Measurements from ENCODE around the gene IGSF9. TPM values are rescaled to one million over a fixed set of nuclear protein-coding genes. Genes with fewer than 3 reads are reported as not detected.
A peak's percentile ranks its signal among the peaks of the same experiment; 100 is the strongest.

IGSF9 gene
- total and polyA plus RNA-seq, 2 of the 4 experiments (the other 2 are of a cell fraction): 0.05 TPM; not detected in 1

DNA sequence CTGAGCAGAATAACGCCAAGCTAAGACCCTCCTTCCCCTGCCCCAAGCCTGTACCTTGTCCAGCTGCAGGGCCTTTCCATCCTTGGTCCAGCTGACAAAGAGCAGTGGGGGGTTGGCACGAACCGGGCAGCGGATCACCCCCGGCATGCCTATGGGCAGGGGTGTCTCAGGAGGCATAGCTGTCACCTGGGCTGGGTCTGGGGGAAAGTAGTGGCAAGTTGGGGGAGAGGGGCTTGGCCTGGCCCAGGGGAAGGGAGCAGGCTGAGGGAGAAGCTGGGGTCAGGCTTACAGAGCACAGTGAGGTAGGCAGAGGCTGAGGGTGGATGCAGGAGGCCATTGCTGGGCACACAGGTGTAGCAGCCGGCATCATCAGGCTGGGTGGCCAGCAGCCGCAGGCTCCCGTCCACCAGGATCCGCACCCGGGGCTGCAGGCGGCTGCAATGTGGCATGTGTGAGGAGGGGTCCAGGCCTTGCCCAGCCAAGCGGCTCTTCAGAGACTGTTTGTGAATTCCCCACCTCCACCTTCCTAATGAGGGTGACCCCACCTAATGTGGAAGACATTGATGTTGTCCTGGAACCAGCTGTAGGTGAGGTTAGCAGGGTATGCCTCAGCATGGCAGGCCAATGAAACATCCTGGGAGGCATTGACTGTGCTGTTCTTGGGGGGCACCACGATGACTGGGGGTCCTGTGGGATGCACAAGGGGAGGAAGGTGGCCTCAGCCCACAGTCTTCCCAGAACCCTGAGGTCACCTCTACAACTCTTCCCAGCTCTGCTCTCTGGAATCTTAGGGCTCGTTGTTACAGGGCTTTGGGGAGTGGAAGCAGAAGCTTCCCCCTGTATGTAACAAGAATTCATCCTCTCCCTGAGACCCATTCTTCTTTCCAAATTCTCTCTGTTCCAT lies 11.0 kb downstream of the IGSF9 start:
- DNase-seq (no peak), ATAC-seq (ENCODE audit: low read depth) (no peak)
- no CpG with 5 or more reads among the region's 14 CpGs for WGBS, 2 experiments (ENCODE audit: extremely low coverage in 2 of 2, insufficient read length in 1 of 2)
- Histone ChIP-seq H2BK20ac (ENCODE audit: low read depth, low read length) (no peak overlapping the region), H3K9me1 (ENCODE audit: insufficient read depth, low read length) (no peaks in the 10 kb centered on the region), H4K8ac (ENCODE audit: low read depth in 2 of 2, low read length in 2 of 2) (no peak overlapping the region), H3K18ac (ENCODE audit: low read depth, low read length) (no peak overlapping the region), H3K9me3 (ENCODE audit: control insufficient read depth, insufficient read depth, low read length) (no peaks in the 10 kb centered on the region), H4K5ac (ENCODE audit: low read depth, low read length) (no peak overlapping the region), H2BK120ac (ENCODE audit: low read depth, low read length) (no peak overlapping the region), H3K27ac (ENCODE audit: insufficient read depth, low read length) (no peak overlapping the region), H3K79me1 (ENCODE audit: low read depth in 1 of 2, low read length in 2 of 2) (no peaks in the 10 kb centered on the region), H2BK15ac (ENCODE audit: low read depth, low read length) (no peak overlapping the region), H3K23ac (ENCODE audit: low read depth, low read length) (no peak overlapping the region), H3K14ac (replicated peaks; ENCODE audit: low read depth, low read length) (no peak overlapping the region), H3K56ac (ENCODE audit: extremely low read depth, insufficient read depth, low read length) (no peak overlapping the region), H3K4me2 (ENCODE audit: low read depth, low read length) (no peak overlapping the region), H3K4me1 (ENCODE audit: control insufficient read depth, insufficient read depth, low read length) (no peaks in the 10 kb centered on the region), H2AFZ (replicated peaks; ENCODE audit: low read length, poor library complexity) (peak overlapping the region; percentile 33), H4K91ac (ENCODE audit: insufficient read depth, low read depth, low read length) (no peak overlapping the region), H3K4me3 (ENCODE audit: insufficient read depth, low read depth, low read length) (no peak overlapping the region), H3K9ac (ENCODE audit: low read depth, low read length) (no peak overlapping the region), H2BK5ac (ENCODE audit: low read depth, low read length, poor library complexity, severe bottlenecking) (no peak overlapping the region), H3K36me3 (ENCODE audit: control insufficient read depth, insufficient read depth, low read length) (no peaks in the 10 kb centered on the region), H2AK9ac (replicated peaks; ENCODE audit: low read depth, low read length, poor library complexity) (no peak overlapping the region), H2AK5ac (ENCODE audit: low read depth, low read length) (no peak overlapping the region), H3K27me3 (ENCODE audit: control insufficient read depth, insufficient read depth, low read length) (peaks cover 24% of the 10 kb centered on the region; the same call in 1 of the 2 replicates), H4K20me1 (ENCODE audit: insufficient read depth, low read length) (no peaks in the 10 kb centered on the region), H3K4ac (ENCODE audit: low read depth, low read length) (no peak overlapping the region)
- no TSS peak for BruUV-seq (replicated peaks)
- ChIA-PET CTCF (interaction anchor here (0.6 to 2.7 kb wide), 2 partner anchors 73 to 118 kb away, joined by 4 to 15 read pairs; no protein-coding TSS in a partner anchor), POLR2A (ENCODE audit: unreplicated experiment) (no interaction called here)
- dilution Hi-C loops (cut with HindIII; ENCODE audit: low sequenced_read_pairs, unreplicated experiment): no loop called here
- in situ Hi-C loops (cut with MboI; ENCODE audit: low sequenced_read_pairs): loop anchor here (5.0 to 10.0 kb wide), 2 partner anchors 73 to 440 kb away; no protein-coding TSS in a partner anchor
- intact Hi-C loops (cut with micrococcal nuclease): no loop called here
- TF ChIP-seq, protein P1, sequence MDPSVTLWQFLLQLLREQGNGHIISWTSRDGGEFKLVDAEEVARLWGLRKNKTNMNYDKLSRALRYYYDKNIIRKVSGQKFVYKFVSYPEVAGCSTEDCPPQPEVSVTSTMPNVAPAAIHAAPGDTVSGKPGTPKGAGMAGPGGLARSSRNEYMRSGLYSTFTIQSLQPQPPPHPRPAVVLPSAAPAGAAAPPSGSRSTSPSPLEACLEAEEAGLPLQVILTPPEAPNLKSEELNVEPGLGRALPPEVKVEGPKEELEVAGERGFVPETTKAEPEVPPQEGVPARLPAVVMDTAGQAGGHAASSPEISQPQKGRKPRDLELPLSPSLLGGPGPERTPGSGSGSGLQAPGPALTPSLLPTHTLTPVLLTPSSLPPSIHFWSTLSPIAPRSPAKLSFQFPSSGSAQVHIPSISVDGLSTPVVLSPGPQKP (IDR thresholded peaks at IDR 0.05; ENCODE audit: borderline replicate concordance, low read depth, low read length): no peak
- TF ChIP-seq CEBPB (IDR thresholded peaks at IDR 0.05; ENCODE audit: low read depth, low read length) (no peak), SMC3 (IDR thresholded peaks at IDR 0.05; ENCODE audit: low read depth, low read length) (no peak), MAFK (IDR thresholded peaks at IDR 0.05; ENCODE audit: low read depth, low read length) (no peak), BHLHE40 (IDR thresholded peaks at IDR 0.05; ENCODE audit: low read depth, low read length) (no peak), POLR2A (IDR thresholded peaks at IDR 0.05; ENCODE audit: low read depth, low read length) (no peak), MXI1 (IDR thresholded peaks at IDR 0.05; ENCODE audit: borderline replicate concordance, low read depth, low read length) (no peak), RCOR1 (IDR thresholded peaks at IDR 0.05; ENCODE audit: insufficient replicate concordance, low read length) (no peak), CHD1 (IDR thresholded peaks at IDR 0.05; ENCODE audit: low read depth, low read length) (no peak), RAD21 (IDR thresholded peaks at IDR 0.05; ENCODE audit: low read length) (no peak), MAZ (IDR thresholded peaks at IDR 0.05; ENCODE audit: borderline replicate concordance, low read depth, low read length) (no peak), FOS (IDR thresholded peaks at IDR 0.05; ENCODE audit: low read depth, low read length) (no peak), NFE2L2 (IDR thresholded peaks at IDR 0.05; ENCODE audit: low read depth, low read length) (no peak), RFX5 (IDR thresholded peaks at IDR 0.05; ENCODE audit: low read depth, low read length) (no peak)
- TF ChIP-seq, protein P2, sequence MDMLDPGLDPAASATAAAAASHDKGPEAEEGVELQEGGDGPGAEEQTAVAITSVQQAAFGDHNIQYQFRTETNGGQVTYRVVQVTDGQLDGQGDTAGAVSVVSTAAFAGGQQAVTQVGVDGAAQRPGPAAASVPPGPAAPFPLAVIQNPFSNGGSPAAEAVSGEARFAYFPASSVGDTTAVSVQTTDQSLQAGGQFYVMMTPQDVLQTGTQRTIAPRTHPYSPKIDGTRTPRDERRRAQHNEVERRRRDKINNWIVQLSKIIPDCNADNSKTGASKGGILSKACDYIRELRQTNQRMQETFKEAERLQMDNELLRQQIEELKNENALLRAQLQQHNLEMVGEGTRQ (IDR thresholded peaks at IDR 0.05; ENCODE audit: low read depth, low read length): no peak

All from IMR-90 (cell line).